Lower leg skin (tissue), 4 donors: ENCODE data around the gene ALG12. TPM values are rescaled to one million over a fixed set of nuclear protein-coding genes. Genes with fewer than 3 reads are reported as not detected.
A peak's percentile ranks its signal among the peaks of the same experiment; 100 is the strongest.

ENCODE experiments used
- DNase-seq, 2 donors: peaks; one replicate each; pipeline ENCODE4 v3.0.0-alpha.2; 2019; ENCODE audit warnings: low spot score in 2 of 2
- H3K4me3 ChIP-seq: fragments of 200-600 bp; sonication (generic); 2 replicates; pipeline ENCODE4 v1.5.1; 2017; ENCODE audit warnings: mild to moderate bottlenecking, low read depth; ENCODE audit not compliant: poor library complexity, severe bottlenecking
- CTCF ChIP-seq, 3 donors: fragments of 450-650 bp; IDR thresholded peaks; one replicate each; pipeline ENCODE4 v1.5.1; 2016; ENCODE audit warnings: antibody characterized with exemption in 3 of 3, mild to moderate bottlenecking in 3 of 3, moderate library complexity in 2 of 3
- POLR2A ChIP-seq, 2 donors: fragments of 450-650 bp; IDR thresholded peaks; one replicate each; pipeline ENCODE4 v1.6.1; 2016 to 2017; ENCODE audit warnings: antibody characterized with exemption in 2 of 2, mild to moderate bottlenecking in 1 of 2, moderate library complexity in 1 of 2
- WGBS, 2 donors: methylation state at CpG; one replicate each; pipeline ENCODE4 v1.1.5; 2018; 5-methylcytosine and 5-hydroxymethylcytosine counted together
- intact Hi-C: fragments of 100-400 bp; cut with DNase I; formaldehyde crosslinking; loops from one replicate; pipeline ENCODE4 v1.15.0; 2023; ENCODE audit warnings: low total_unique reads
- total RNA-seq, 4 donors: library from RNA; depleted of rRNA; stranded (reverse); fragments of >200 nt; gene quantifications; one replicate each; pipeline ENCODE4 v1.1.0, GENCODE V29; 2016

ALG12 gene
- total RNA-seq, 4 donors from 2014 or later, result 7.5 to 25.6 (median 16.1) TPM

- WGBS, 2 donors, result 58 to 69% methylated on average over 24 of the region's 24 CpGs
- no peak for DNase-seq
- H3K4me3 ChIP-seq, result no peak overlapping the region
- intact Hi-C loops, result no loop called here
- TF ChIP-seq POLR2A (IDR thresholded peaks at IDR 0.05) (no peak), CTCF (IDR thresholded peaks at IDR 0.05) (peak in 1 of 3 donors; percentile 89)
These were observed 34.0 kb upstream of the ALG12 start for GRCh38 chr22:49951986-49952896.

DNA sequence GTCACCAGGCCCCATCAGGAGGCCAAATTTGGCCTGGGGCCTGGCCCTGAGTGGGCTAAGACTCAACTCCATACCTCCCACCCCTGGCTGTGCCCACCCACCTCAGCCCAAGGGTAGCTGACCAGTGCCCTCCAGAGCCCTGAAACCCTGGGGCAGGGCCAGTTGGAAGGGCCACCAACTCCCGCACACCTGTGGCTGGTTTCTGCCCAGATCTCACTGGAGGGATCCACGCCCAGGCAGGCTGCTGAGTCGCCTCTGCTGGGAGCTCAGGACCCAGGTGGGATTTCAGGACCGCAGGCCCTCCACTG is 33.4 kb upstream of the ALG12 start:
- intact Hi-C loops, result no loop called here
- no peak overlapping the region for H3K4me3 ChIP-seq
- TF ChIP-seq CTCF (IDR thresholded peaks at IDR 0.05) (no peak), POLR2A (IDR thresholded peaks at IDR 0.05) (no peak)
- 45 to 79% methylated on average over 2 to 4 of the region's 4 CpGs for WGBS, 2 donors
- DNase-seq, result no peak

- peak in 1 of 2 donors; percentile 86 for DNase-seq
- intact Hi-C loops, result no loop called here
- TF ChIP-seq CTCF (IDR thresholded peaks at IDR 0.05) (no peak), POLR2A (IDR thresholded peaks at IDR 0.05) (no peak)
- WGBS, 2 donors, result 42 to 53% methylated on average over 28 of the region's 28 CpGs
- H3K4me3 ChIP-seq, result no peak overlapping the region
These were observed 32.9 kb upstream of the ALG12 start for GRCh38 chr22:49951000-49951677.

GRCh38 chr22:49950396-49950994 is 32.3 kb upstream of the ALG12 start:
- TF ChIP-seq POLR2A (IDR thresholded peaks at IDR 0.05), result no peak
- no peak for TF ChIP-seq CTCF (IDR thresholded peaks at IDR 0.05)

DNA sequence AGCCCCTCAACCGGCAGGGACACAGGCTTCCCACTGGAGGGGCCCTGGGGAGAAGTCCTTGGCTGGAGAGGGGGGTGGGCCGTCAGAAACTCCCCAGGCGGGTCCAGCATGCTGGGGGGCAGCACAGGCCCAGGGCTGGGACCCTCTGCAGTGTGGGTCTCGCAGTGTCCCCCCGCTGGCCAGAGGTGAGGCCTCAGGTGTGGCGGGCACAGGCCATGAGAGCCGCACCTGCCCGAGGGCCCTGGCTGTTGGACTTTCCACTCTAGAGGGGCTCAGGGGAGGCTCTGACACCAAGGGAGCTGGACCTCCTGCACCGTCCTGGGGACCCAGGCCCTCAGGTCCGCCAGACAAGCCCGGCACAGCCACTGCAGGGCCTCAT is 31.7 kb upstream of the ALG12 start:
- intact Hi-C loops, result no loop called here
- 92 to 94% methylated on average over 10 to 11 of the region's 11 CpGs for WGBS, 2 donors
- no peak for TF ChIP-seq POLR2A (IDR thresholded peaks at IDR 0.05)
- TF ChIP-seq CTCF (IDR thresholded peaks at IDR 0.05), result no peak
- DNase-seq, result no peak
- H3K4me3 ChIP-seq, result no peak overlapping the region

More at GRCh38 chr22:49950396-49950994, 32.3 kb upstream of the ALG12 start:
- no peak for DNase-seq
- no peak overlapping the region for H3K4me3 ChIP-seq
- intact Hi-C loops, result no loop called here
- 63 to 64% methylated on average over 13 to 18 of the region's 18 CpGs for WGBS, 2 donors
